ENCODE data around the gene SNTB2. TPM values are rescaled to one million over a fixed set of nuclear protein-coding genes. Genes with fewer than 3 reads are reported as not detected.
"Not testable (repeated sequence)": the region's sequence is repeated elsewhere in the genome, so short reads cannot be mapped to it uniquely, and the experiment has no call there.

SNTB2 gene
- total RNA-seq, 1 donor from 2014 or later = 23.9 TPM

GRCh38 chr16:69225121-69225520 lies 38.2 kb downstream of the SNTB2 start:
- intact Hi-C loops (cut with micrococcal nuclease) = no loop called here

GRCh38 chr16:69233124-69233523 lies 46.2 kb downstream of the SNTB2 start:
- intact Hi-C loops (cut with micrococcal nuclease) = no loop called here

- intact Hi-C loops (cut with micrococcal nuclease) = no loop called here
Measured at GRCh38 chr16:69234460-69234859, 47.5 kb downstream of the SNTB2 start.

GRCh38 chr16:69236319-69236718 lies 49.4 kb downstream of the SNTB2 start:
- intact Hi-C loops (cut with micrococcal nuclease) = no loop called here

- intact Hi-C loops (cut with micrococcal nuclease) = no loop called here
Measured at GRCh38 chr16:69237296-69237695, 50.3 kb downstream of the SNTB2 start.

- intact Hi-C loops (cut with micrococcal nuclease) = no loop called here
Measured at GRCh38 chr16:69239851-69240250, 52.9 kb downstream of the SNTB2 start.

GRCh38 chr16:69240331-69240730 lies 53.4 kb downstream of the SNTB2 start:
- intact Hi-C loops (cut with micrococcal nuclease) = no loop called here

GRCh38 chr16:69241926-69242325 lies 55.0 kb downstream of the SNTB2 start:
- intact Hi-C loops (cut with micrococcal nuclease) = no loop called here

- intact Hi-C loops (cut with micrococcal nuclease) = no loop called here
Measured at GRCh38 chr16:69243479-69243878, 56.5 kb downstream of the SNTB2 start.

- intact Hi-C loops (cut with micrococcal nuclease) = no loop called here
Measured at GRCh38 chr16:69244336-69244735, 57.4 kb downstream of the SNTB2 start.

- intact Hi-C loops (cut with micrococcal nuclease) = no loop called here
Measured at GRCh38 chr16:69250081-69250480, 63.1 kb downstream of the SNTB2 start.

- intact Hi-C loops (cut with micrococcal nuclease) = no loop called here
Measured at GRCh38 chr16:69253870-69254341, 66.9 kb downstream of the SNTB2 start.

- intact Hi-C loops (cut with micrococcal nuclease) = not testable (repeated sequence)
Measured at GRCh38 chr16:69259428-69259764, 72.4 kb downstream of the SNTB2 start.

GRCh38 chr16:69260019-69260418 lies 73.1 kb downstream of the SNTB2 start:
- intact Hi-C loops (cut with micrococcal nuclease) = no loop called here

- intact Hi-C loops (cut with micrococcal nuclease) = no loop called here
Measured at GRCh38 chr16:69260506-69260905, 73.5 kb downstream of the SNTB2 start.

- intact Hi-C loops (cut with micrococcal nuclease) = no loop called here
Measured at GRCh38 chr16:69266334-69267063, 79.5 kb downstream of the SNTB2 start.

GRCh38 chr16:69267633-69268032 lies 80.7 kb downstream of the SNTB2 start:
- intact Hi-C loops (cut with micrococcal nuclease) = no loop called here

- intact Hi-C loops (cut with micrococcal nuclease) = no loop called here
Measured at GRCh38 chr16:69270395-69270794, 83.4 kb downstream of the SNTB2 start.

- intact Hi-C loops (cut with micrococcal nuclease) = no loop called here
Measured at GRCh38 chr16:69270831-69271230, 83.9 kb downstream of the SNTB2 start.

GRCh38 chr16:69273009-69273408 lies 86.0 kb downstream of the SNTB2 start:
- intact Hi-C loops (cut with micrococcal nuclease) = no loop called here

- intact Hi-C loops (cut with micrococcal nuclease) = no loop called here
Measured at GRCh38 chr16:69274699-69275235, 87.8 kb downstream of the SNTB2 start.

GRCh38 chr16:69276148-69277115 lies 89.5 kb downstream of the SNTB2 start:
- intact Hi-C loops (cut with micrococcal nuclease) = no loop called here
